Bronchial epithelial cell (primary cell): ENCODE results near the gene GPR176. TPM values are rescaled to one million over a fixed set of nuclear protein-coding genes. Genes with fewer than 3 reads are reported as not detected.

Experiments used
- DNase-seq: peaks from one replicate; pipeline ENCODE4 v3.0.0-alpha.2; 2010; ENCODE audit warnings: low read depth
- FAIRE-seq: peaks from 2 replicates; lab custom pipeline; 2011; peaks lifted over from hg19 to GRCh38; lab: Jason Lieb, UNC
- H3K27me3 ChIP-seq: 2 replicates; pipeline ENCODE4 v1.5.1; 2011; ENCODE audit warnings: low read length; ENCODE audit not compliant: control insufficient read depth, insufficient read depth
- H3K36me3 ChIP-seq: 2 replicates; pipeline ENCODE4 v1.5.1; 2011; ENCODE audit warnings: low read length; ENCODE audit not compliant: control insufficient read depth, insufficient read depth
- H3K4me3 ChIP-seq: 2 replicates; pipeline ENCODE4 v1.5.1; 2011; ENCODE audit warnings: mild to moderate bottlenecking, low read depth, low read length, control low read depth
- total RNA-seq: library from RNA; depleted of rRNA; stranded (reverse); fragments of >200 nt; gene quantifications from 2 replicates; pipeline ENCODE4 v1.2.1, GENCODE V29; 2014
- TF ChIP-seq, protein P1 (sequence below): IDR thresholded peaks from 2 replicates; pipeline ENCODE4 v1.5.1; 2011; ENCODE audit warnings: mild to moderate bottlenecking, moderate library complexity, low read length, control low read depth, inconsistent platforms; ENCODE audit not compliant: insufficient read depth, severe bottlenecking

GPR176 gene
- total RNA-seq, 1 donor from 2014 or later: 3.4 TPM

- H3K4me3 ChIP-seq: no peak overlapping the region
- TF ChIP-seq, protein P1, sequence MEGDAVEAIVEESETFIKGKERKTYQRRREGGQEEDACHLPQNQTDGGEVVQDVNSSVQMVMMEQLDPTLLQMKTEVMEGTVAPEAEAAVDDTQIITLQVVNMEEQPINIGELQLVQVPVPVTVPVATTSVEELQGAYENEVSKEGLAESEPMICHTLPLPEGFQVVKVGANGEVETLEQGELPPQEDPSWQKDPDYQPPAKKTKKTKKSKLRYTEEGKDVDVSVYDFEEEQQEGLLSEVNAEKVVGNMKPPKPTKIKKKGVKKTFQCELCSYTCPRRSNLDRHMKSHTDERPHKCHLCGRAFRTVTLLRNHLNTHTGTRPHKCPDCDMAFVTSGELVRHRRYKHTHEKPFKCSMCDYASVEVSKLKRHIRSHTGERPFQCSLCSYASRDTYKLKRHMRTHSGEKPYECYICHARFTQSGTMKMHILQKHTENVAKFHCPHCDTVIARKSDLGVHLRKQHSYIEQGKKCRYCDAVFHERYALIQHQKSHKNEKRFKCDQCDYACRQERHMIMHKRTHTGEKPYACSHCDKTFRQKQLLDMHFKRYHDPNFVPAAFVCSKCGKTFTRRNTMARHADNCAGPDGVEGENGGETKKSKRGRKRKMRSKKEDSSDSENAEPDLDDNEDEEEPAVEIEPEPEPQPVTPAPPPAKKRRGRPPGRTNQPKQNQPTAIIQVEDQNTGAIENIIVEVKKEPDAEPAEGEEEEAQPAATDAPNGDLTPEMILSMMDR: no peak
- DNase-seq: no peak
- no peaks in the 10 kb centered on the region for H3K36me3 ChIP-seq
- no peaks in the 10 kb centered on the region for H3K27me3 ChIP-seq
- no peak for FAIRE-seq
Observed at GRCh38 chr15:39777496-39777895, 142.6 kb downstream of the GPR176 start.

DNA sequence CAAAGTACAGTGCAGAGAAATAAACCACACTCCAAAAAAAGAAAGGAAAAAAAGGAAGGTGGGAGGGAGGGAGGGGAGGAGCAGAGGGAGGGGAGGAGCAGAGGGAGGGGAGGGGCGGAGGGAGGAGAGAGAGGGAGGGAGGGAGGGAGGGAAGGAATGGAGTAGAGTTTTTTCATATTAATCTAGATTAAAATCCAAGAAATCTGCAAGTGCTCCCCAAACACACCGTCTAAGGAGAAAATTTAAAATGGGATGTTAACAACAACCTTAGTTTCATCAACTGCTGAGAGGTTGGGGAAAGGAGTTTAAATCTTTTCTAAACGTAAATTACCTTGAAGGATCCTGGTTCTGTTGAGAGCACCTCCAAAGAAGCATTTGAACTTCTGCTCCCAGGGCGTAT lies 144.0 kb downstream of the GPR176 start:
- FAIRE-seq (no peak), DNase-seq (no peak)
- Histone ChIP-seq H3K36me3 (no peaks in the 10 kb centered on the region), H3K27me3 (no peaks in the 10 kb centered on the region), H3K4me3 (no peak overlapping the region)
- TF ChIP-seq, protein P1: no peak

DNA sequence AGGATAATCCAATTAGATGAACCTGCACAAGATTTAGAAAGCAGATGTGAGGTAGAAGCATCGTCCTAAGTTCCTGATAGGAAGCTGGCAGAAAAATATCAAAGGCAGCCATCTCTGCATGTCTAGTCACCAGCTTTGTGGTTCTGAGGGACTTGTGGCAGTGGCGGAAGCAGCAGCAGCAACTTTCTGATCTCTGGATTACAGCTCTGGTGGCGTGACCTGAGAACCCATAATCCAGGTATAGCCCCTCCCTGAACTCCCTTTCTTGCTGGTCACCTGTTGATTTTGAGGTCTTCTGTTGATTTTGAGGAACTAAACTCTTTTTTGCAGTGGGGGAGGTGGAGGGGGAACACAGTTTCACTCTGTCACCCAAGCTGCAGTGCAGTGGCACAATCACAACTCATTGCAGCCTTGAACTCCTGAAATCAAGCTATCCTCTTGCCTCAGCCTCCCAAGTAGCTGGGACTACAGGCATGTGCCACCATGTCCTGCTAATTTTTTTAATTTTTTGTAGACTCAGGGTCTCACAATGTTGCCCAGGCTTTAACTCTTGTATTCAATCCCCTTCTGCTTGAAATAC lies 145.3 kb downstream of the GPR176 start:
- no peaks in the 10 kb centered on the region for H3K27me3 ChIP-seq
- FAIRE-seq (no peak), DNase-seq (no peak)
- TF ChIP-seq, protein P1: no peak
- no peaks in the 10 kb centered on the region for H3K36me3 ChIP-seq
- H3K4me3 ChIP-seq: no peak overlapping the region

DNA sequence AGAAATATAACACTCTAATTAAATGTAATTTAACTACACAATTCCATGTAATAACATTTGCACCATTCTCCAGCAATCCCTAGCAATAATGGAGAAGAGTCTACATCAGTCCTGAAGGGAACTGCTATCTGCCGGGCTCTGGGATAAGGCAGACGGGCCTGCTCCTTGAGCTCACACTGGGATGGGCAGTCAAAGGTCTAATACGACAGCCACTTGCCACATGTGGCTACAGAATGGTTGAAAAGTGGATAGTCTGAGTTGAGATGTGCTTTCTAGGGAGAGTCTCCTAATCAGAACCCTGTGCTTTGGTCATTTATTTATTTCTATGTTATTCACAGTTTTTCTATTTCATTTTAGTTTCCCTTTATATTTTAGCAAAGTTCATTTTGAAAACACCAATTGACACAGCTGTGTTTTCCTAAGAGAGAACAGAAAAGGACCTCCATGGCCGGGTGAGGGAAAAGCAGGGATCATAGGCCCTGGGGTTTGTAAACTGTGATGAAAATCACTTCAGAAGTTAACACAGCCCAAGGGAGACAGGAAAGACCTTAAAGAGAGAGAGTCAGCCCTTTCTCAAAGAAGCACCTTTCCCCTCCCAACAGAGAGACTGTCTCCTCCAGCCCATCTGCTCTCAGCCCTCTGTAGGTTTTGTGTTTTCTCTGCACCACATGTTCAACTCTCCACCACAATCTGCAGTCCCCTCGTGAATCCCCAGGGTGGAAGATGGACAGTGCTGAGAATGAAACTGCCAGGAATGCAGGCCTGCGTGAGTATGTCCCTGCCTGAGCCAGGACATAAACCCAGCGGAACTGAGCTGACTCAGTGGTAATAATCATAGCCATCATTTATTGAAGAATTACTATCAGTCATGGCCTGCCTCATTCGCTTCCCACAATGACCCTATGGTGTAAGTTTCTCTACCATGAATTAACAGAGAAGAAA lies 149.0 kb downstream of the GPR176 start:
- Histone ChIP-seq H3K4me3 (no peak overlapping the region), H3K36me3 (no peaks in the 10 kb centered on the region), H3K27me3 (no peaks in the 10 kb centered on the region)
- TF ChIP-seq, protein P1: no peak
- FAIRE-seq (no peak), DNase-seq (no peak)

- Histone ChIP-seq H3K27me3 (no peaks in the 10 kb centered on the region), H3K4me3 (no peak overlapping the region), H3K36me3 (no peaks in the 10 kb centered on the region)
- FAIRE-seq (no peak), DNase-seq (no peak)
- TF ChIP-seq, protein P1: no peak
Observed at GRCh38 chr15:39767921-39768320, 152.1 kb downstream of the GPR176 start.
